HepG2 (cell line): ENCODE data around the gene FBP2.
A peak's percentile ranks its signal among the peaks of the same experiment; 100 is the strongest.

Experiments
- SIN3A ChIP-seq: IDR thresholded peaks from 2 replicates; pipeline ENCODE4 v1.6.1; 2011; ENCODE audit warnings: low read depth, mild to moderate bottlenecking, control low read depth, low read length, borderline replicate concordance
- SNAI1 ChIP-seq: sonication (generic); formaldehyde crosslinking; IDR thresholded peaks from 2 replicates; pipeline ENCODE4 v1.5.0; 2020; ENCODE audit warnings: mild to moderate bottlenecking, missing genetic modification reagents, borderline replicate concordance
- SSRP1 ChIP-seq: IDR thresholded peaks from 2 replicates; pipeline ENCODE4 v1.6.1; 2016; ENCODE audit warnings: control low read depth
- TOE1 ChIP-seq: sonication (generic); formaldehyde crosslinking; IDR thresholded peaks from 2 replicates; pipeline ENCODE4 v1.4.0; 2020; ENCODE audit warnings: mild to moderate bottlenecking, missing genetic modification reagents
- ZNF720 ChIP-seq: sonication (generic); formaldehyde crosslinking; IDR thresholded peaks from 2 replicates; pipeline ENCODE4 v1.4.0; 2020; ENCODE audit warnings: missing genetic modification reagents
- TF ChIP-seq, protein P1 (sequence below): sonication (generic); formaldehyde crosslinking; IDR thresholded peaks from 2 replicates; pipeline ENCODE4 v1.5.0; 2020; ENCODE audit warnings: mild to moderate bottlenecking, missing genetic modification reagents, moderate library complexity
- TF ChIP-seq, protein P2 (sequence below): IDR thresholded peaks from 2 replicates; pipeline ENCODE4 v1.6.1; 2012; ENCODE audit warnings: inconsistent platforms

DNA sequence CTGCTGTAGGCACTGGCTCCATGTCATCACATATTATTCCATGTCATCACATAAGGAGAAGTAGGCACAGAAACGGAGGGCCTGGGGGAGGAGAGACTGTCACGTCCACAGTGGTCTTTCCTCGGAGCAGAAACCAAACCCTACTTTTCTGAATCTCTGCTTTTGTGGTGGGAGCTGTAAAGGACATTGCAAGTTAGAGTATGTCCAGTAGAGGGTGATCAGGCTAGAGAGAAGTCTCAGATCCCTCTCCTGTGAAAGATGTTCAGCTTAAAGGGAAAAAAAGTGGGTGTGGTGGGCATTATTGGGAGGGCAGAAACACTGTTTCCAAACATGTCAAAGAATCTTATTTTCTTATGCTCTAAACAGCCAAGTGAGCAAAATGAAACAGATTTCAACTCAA, 19.4 kb upstream of the FBP2 start:
- TF ChIP-seq SNAI1 (CRISPR knock-in tag), result no peak
- TF ChIP-seq, protein P1, sequence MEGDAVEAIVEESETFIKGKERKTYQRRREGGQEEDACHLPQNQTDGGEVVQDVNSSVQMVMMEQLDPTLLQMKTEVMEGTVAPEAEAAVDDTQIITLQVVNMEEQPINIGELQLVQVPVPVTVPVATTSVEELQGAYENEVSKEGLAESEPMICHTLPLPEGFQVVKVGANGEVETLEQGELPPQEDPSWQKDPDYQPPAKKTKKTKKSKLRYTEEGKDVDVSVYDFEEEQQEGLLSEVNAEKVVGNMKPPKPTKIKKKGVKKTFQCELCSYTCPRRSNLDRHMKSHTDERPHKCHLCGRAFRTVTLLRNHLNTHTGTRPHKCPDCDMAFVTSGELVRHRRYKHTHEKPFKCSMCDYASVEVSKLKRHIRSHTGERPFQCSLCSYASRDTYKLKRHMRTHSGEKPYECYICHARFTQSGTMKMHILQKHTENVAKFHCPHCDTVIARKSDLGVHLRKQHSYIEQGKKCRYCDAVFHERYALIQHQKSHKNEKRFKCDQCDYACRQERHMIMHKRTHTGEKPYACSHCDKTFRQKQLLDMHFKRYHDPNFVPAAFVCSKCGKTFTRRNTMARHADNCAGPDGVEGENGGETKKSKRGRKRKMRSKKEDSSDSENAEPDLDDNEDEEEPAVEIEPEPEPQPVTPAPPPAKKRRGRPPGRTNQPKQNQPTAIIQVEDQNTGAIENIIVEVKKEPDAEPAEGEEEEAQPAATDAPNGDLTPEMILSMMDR, result peak; percentile 12; the same call in 1 of the 2 replicates
- TF ChIP-seq, protein P2, sequence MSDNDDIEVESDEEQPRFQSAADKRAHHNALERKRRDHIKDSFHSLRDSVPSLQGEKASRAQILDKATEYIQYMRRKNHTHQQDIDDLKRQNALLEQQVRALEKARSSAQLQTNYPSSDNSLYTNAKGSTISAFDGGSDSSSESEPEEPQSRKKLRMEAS, result no peak
- TF ChIP-seq TOE1 (CRISPR knock-in tag), result no peak
- TF ChIP-seq SIN3A, result no peak
- no peak for TF ChIP-seq SSRP1 (CRISPR knock-in tag)
- no peak for TF ChIP-seq ZNF720 (CRISPR knock-in tag)
